Left hindlimb (tissue), 1 donor: ENCODE results near the gene PSMD1.
"Not testable (repeated sequence)": the region's sequence is repeated elsewhere in the genome, so short reads cannot be mapped to it uniquely, and the experiment has no call there.

ENCODE experiments used
- DNase-seq: peaks from one replicate; pipeline ENCODE4 v3.0.0-alpha.2; 2018

PSMD1 gene

DNA sequence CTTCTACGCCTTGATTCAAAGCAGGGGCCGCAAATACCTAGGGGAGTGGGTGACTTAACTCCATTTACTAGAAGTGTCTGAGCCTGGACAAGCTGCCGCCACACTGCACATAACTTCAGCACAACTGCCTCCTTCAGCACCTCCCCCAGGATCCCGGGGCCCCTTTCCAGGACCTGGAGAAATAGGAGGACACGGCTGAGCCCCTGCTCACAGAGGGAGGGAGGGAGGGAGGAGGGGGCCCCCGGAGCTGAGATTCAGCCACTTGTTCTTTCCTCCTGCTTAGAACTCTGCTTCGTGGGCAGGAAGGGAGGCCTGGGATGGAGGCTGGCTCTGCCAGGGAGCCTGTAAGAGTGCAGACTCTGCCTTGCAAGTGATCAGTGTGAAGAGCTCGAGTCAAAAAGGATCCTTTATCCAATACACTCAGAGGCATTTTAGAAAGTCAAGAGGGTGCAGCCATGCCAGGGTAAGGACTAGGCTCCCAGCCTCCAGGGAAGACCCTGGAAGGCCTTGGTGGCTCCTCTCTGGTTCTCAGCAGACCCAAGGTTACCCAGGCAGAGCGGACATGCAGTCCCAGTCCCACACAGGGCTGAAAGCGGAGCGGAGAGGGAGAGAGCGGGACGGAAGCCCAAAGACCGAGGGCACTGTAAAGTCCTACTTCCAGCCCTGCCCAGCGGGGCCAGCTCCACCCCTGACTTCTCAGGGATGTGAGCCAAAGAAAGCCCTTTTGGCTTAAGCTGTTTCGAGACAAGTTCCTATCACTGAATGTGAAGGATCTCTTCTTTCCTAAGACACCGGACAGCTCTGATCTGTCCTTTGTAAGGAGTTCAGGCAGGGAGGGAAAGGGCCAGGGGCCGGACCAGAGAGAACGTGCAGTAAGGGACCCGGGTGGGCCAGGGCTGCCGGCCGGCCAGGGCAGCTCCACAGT lies 133.2 kb downstream of the PSMD1 start:
- no peak for DNase-seq

DNA sequence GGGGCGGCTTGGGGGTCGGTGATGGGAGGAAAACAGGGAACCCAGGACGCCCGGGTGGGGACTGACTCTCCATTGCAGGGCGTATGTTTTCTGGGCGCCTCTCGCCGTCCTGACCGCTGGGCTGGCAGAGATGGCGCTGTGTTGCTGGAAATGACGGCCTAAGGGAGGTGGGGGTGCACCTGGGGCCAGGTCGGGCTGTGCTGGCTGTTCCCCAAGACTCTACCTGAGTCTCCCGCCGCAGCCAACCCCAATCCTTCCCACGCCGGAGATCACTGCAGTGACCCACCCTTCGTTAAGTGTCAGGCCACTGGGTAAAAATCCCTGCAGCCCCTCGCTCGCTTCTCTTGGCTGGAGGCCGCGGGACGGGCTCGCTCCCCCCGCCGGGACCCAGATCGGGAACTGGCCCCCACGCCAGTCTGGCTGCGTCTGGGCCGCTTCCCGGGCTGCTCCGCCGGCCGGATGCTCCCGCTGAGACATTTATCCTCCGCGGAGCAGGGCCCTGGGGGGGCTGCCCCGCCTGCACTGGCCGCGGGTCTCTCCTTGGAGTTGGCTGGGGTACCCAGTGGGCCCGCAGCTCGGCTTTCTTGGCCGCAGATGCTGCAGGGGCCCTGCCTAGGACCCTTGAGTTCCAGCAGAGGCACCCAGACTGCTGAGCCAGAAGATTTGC lies 134.0 kb downstream of the PSMD1 start:
- DNase-seq, result peak; percentile 76

DNA sequence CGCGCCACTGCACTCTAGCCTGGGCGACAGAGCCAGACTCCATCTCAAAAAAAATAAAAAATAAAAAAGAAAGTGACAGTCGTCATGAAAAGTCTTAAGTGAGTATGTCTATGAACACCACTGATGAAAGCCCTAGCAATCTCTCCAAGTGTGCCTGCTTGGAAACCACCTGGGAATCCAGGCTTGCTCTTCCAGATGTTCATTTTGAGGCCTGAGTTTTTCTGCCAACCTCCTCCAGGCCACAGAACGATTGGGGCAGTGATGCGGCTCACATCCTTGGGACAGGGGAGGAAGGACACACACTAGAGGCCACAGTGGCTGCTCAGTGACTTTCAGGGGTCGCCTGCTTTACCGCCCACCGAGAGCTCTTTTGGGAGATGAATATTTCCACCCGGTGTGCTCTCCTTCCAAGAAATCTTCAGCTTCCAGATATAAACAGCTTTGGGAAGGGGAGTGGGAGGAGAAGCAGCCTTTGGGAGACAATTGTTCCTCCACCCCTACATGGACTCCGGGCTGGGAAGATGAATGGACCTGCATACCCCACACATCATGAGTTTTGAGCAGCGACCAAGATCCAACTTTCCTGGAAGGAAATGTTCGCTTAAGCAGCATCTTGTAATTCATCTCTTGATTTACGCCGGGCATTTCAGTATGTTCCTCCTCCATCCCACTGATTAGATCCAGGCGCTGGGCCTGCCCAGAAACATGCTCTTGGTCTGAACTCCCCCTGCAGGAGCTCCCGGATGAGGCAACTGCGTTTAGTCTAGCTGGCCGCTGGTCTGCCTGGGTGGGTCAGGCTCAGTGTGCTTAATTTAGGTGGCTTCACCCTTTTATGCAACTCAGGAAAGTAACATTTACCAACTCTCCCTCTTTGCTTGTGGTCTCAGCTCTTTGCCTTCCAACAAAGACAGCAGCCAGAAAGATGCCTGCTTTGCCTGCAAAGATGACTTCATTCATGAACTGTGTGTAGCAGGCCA lies 135.5 kb downstream of the PSMD1 start:
- peak; percentile 85 for DNase-seq

DNA sequence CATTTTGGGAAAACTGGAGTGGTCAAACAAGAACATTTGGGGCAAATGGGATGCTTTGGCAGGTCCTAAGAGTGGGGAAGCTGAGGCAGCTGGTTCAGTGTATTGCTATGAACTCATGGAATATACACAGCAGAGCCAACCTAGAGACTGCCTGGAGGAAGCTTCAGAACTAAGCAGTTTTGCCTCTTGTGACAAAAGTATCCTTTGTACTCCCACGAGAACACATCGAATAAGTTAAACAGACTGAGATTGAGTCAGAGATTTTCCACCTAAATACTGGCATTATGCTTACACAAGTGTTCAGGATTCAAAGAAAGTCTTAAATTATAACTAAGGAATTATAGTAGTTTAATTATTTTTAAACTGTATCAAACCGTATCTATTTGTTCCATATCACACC lies 136.5 kb downstream of the PSMD1 start:
- no peak for DNase-seq

DNA sequence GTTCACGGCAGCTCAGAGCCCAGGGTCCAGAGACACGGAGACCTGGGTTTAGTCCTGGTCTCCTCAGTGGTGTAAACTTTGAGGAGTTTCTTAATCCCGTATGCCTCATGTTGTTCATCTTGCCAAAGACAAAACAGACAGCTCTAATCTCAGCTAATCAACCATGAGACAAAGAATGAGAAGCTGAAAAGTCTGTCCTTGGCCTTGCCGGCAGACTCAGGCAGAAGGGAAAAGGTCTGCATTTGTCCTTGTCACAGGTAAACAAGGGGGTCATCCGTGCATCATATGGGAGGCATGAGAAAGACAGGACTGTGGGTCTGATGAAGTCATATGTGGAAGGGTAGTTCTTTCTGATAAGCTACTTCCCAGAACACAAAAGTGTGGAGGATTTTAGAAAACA lies 139.9 kb downstream of the PSMD1 start:
- no peak for DNase-seq

DNA sequence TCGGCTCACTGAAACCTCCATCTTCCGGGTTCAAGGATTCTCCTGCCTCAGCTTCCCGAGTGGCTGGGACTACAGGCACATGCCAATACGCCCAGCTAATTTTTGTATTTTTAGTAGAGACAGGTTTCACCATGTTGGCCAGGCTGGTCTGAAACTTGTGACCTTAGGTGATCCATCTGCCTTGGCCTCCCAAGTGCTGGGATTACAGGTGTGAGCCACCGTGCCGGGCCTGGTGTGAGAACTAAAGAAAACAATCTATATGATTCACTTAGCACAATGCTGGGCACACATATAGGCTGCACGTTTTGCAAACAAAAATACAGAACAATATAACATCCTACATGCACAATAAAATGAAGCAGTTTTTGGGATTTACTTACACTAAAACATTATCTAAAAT lies 140.5 kb downstream of the PSMD1 start:
- not testable (repeated sequence) for DNase-seq

DNA sequence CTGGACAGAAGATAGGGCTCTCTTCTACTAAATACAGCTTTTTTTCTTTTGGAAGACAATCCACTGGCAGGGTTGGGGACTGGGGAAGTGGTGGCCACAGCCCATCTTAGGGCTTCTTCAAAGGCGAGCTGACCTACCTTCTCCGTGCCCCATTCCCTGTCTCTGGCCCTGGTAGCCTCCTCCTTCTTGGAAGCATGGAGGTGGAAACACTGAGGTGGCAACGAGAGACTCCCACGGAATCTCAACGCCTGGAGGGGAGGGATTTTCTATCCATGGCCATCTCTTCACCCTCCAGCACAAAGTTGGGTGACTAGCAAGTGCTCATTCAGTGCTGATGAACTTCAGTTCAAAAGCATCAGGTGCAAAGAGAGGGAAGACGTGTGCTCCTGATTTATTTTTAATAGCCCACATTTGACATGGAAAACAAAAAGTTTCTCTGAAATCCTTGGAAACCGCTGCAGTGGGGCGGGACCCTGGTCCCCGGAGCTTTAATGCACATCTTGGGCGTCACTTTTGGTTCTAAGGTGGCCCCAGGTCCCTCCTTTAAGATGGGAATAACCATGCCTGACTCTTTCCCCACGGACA lies 141.1 kb downstream of the PSMD1 start:
- DNase-seq, result no peak

DNA sequence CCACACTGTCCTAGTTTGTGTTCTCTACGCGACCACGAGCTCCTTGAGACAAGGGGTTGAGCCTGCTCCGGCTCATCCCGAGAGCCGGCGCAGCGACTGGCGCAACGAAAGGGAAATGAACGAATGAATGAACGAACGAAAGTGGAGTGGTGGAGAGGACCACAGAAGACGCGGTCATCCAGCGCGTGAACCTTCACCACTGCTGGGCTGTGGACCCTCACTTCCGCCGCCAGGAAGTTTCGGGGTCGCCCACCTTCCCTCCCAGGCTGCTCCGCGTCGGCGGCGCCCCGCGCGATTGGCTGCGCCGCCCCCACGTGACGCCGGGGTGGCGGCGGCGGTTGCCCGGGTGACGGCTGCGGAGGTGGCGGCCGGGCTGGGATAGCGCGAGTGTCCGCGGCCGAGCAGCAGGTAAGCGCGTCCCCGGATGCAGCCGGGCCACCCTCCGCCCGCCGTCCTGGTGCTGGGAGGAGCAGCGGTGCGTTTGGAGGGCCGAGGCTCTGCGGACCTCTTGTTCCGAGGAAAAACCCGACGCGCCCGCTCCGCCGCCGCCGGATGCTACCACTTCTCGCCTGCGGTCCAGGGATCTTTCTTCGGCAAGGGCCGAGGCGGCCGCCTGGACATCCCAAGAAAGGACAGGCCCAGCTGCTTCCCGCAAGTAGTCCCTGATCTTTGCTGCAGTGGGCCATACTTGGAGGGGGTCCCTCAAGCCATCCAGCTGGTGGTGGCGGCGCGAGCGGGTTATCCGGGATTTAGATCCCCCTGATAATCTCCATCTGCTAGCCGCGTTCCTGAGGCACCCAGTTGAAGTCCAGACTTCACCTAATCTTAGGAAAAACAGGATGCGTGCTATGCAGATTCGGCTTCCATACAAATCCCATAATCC lies 141.9 kb downstream of the PSMD1 start, which contains the start of gene ARMC9:
Gene ARMC9, plus strand, starts transcription at position 341 of the 883 bp plus-strand sequence. CDS start 7,608 bp downstream, outside the sequence.
- DNase-seq, result peak; percentile 88

DNA sequence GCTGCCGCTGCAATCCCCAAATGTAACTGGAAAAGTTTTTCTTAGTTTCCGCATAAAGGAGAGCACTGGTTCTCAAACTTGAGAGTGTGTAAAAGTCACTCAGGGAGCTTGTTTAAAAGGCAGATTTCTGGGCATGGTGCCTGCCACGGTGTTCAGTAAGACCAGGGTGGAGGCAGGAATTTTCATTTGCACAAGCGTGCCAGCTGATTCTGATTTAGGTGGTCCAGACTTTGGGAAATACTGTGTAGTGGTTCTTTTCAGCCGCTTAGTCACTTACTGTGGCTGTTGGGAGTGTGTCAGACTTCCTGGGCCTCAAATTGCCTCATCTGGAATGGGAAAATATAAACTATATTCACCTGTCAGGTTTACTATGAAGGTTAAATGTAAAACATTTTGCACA lies 142.6 kb downstream of the PSMD1 start:
- no peak for DNase-seq

DNA sequence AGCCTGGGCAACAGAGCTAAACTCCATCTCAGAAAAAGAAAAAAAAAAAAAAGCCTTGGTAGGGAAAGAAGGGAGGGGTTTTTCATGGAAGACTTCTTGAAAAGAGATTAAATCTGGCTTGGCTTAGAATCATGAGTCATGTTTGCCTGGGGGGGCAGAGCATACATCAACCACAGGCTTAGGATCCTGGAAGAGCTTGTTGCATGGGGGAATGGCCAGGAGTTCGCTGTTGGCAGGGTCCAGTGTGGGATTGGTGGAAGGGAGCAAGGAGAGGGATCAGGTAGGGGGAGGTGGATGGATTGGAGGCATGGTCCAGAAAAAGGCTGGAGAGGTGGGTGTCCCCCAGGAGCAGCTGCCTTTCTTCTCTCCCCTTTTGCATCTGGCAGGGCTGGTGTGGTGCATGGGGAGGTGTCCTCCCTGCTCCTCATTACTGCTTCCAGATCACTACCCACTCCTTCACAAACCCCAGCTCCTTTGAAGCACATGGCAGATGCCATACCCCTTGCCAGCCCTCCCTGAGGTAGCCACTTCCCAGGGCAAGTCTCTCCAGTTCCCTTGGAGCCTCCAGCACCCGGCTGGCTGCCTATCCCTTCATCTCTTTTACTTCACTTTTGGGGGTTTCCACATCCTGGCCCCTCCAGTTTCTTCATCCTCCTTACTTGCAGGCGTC lies 144.3 kb downstream of the PSMD1 start:
- no peak for DNase-seq

DNA sequence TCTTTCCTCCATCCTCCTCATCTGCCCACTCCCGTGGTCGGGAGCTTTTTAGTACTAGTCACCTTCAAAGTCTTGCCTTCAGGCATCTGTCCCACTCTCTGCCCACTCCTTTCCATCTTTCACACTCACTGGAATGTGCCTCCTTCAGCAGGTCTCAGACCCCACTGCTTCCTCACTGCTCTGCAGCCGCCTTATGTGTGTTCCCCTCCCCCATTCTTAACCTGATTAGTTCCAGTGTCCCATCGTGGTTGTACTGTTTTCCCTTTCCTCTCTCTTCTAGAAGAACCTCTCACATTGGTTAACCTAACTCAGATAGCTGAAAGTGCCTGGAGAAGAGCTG lies 144.8 kb downstream of the PSMD1 start:
- DNase-seq, result no peak

DNA sequence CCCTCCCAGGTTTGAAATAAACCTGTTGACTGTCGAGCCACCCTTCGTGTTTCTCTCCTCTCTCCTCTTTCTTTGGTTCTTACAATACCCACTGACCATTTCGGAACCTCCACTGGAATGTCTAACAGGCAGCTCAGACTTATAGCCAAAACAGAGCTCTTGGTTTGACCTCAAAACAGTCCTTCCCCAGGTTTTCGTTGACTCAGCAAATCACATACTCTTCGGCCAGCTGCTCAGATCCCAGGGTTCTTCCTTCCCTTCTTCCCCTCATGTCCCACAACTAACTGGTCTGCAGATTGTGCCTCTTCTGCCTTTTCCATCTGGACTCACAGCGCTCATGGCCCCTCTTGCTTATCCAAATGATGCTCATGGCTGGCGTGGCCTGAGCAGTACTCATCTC lies 146.4 kb downstream of the PSMD1 start:
- no peak for DNase-seq

DNA sequence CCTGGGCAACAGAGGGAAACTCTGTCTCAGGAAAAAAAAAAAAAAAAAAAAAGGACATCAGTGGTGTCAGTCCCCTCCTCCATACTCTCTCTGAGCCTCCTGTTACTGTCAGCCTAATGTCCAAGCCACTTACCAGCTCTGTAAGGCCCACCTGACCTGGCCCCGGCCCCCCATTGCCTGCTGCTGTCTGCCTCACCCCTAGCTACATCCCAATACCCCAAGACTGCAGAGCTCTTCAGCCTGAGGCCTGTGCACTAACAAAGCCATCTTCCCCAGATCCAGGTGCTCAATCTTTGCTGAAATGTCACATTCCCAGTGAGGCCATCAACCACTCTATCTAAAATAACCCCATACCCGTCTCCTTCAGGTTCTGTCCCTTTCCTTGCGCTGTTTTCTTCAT lies 147.5 kb downstream of the PSMD1 start:
- DNase-seq, result no peak

DNA sequence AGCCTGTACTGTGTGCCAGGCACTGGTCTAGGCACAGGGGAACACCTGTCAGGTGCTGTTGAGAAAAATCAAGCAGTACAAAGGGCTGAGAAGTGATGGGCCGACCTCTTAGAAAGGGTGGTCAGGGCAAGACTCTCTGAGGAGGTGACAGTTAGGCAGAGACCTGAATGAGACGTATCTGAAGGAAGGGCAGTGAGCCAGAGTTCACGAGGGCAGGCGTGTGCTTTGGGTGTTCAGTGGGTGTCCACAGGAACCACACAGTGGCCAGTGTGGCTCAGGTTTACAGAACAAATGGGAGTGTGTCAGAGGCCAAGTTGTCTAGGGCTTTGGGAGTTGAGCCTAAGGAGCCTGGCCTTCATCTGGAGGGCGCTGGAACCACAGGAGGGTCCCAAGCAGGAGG lies 147.9 kb downstream of the PSMD1 start:
- no peak for DNase-seq

DNA sequence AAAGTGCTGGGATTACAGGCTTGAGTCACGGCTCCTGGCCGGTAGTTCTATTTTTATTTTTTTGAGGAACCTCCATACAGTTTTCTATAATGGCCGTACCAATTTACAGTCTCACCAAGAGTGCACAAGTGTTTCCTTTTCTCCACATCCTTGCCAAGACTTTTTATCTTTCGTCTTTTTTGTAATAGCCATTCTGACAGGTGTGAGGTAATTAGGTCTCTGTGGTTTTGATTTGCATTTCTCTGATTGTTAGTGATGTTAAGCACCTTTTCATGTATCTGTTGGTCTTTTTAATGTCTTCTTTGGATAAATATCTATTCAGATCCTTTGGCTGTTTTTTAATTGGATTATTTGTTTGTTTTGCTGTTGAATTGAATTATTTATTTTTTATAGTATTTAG lies 151.1 kb downstream of the PSMD1 start:
- no peak for DNase-seq

DNA sequence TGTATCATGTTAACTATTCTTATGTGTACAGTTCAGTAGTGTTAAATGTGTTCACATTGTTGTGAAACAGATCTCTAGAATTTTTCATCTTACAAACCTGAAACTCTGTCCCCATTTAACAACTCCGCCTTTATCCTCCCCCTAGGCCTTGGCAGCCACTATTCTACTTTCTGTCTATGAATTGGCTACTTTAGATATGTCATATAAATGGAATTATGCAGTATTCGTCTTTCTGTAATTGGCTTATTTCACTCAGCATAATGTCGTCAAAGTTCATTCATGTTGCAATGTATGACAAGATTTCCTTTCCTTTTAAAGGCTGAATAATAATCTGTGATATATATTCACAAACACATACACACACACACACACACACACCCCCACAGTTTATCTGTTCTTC lies 154.1 kb downstream of the PSMD1 start:
- DNase-seq, result no peak

DNA sequence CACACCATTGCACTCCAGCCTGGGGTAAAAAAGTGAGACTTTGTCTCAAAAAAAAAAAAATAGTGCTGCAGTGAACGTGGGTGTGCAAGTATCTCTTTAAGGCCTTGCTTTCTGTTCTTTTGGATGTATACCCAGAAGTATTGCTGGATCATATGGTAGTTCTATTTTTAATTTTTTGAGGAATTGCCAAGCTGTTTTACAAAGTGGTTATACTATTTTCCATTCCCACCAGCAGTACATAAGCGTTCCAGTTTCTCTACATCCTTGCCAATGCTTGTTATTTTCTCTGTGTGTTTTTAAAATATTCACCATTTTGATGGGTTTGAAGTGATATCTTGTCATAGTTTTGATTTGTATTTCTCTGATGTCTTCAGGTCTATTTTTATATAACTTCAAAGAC lies 154.8 kb downstream of the PSMD1 start:
- DNase-seq, result no peak

DNA sequence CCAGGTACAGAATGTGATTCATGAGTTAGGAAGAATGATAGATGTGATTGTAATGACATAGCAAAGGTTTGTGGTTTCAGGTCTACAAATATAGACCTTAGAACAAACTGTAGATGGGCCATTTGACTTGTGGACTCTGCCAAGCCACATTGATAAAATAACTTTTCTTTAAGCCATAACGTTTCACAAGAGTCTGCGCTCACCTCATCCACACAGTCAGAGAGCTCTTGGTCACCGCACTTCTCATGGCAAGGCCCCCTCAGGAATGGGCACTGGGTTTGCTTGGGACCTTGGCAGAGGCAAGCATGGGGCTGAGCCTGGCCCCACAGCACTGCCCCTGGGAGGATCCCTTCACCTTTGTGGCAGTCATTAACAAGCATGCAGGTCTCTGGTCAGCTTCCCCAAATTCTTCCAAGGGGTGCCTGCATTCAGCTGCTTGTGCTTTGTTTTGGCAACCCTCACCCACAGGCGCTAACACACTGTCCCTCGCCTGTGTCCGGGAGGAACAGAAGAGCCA lies 155.7 kb downstream of the PSMD1 start:
- DNase-seq, result no peak

DNA sequence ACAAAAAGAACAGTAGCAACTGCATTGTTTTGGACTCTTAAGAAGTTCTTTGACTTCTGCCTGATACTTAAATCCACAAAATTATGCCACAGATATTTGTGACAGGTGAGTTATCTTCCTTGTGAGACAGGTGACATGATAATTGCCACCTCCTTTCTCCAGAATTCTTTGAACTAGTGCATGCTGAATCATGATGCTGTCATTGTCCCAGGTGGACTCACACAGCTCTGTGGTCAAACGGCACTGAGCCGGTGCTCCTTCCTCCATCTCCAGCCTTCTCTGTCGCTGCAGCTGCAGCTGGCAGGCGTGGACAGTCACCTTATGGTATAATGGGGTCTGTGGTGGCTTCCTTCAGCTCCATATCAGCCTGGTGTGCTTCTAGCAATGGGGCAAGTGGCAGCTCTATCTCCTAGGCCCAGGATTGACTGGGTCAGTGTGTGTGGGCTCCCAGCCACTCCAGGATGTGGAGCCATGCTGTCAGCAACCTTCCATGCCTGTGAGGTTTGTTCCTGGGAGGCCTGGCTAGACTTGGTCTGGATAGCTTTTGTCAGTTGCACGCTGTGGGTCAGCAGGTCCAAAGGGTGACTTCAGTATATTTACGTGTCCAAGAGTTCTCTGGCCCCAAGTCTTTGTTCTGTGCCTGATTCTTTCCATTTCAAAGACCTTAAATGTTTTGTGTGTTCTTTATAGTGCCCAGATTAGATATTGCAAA lies 157.4 kb downstream of the PSMD1 start:
- no peak for DNase-seq

DNA sequence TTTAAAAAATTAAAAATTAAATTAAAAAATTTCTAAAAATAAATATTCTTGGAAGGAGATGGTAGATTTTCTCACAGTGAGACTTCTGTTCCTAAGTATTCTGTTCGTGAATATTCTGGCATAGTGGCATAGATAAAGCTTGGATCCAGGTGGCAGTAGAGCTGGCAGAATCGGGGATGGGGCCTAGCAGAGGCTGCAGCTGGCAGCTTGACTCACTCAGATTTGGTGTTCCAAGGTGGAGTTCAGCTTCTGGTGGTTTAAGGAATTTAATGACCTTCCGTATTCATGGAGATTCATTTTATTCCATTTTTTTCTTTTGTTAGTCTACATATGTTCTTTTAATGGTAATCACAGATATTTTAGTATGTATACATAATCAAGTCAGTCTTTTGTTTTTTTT lies 161.7 kb downstream of the PSMD1 start:
- DNase-seq, result no peak
